Suprapubic skin (tissue), 4 donors: ENCODE measurements around the gene PDIA3.

Experiments used
- EP300 ChIP-seq: sonication (generic); formaldehyde crosslinking; IDR thresholded peaks from one replicate; pipeline ENCODE4 v1.6.1; 2017; ENCODE audit warnings: antibody characterized with exemption
- POLR2A ChIP-seq, 2 donors: fragments of 450-650 bp; IDR thresholded peaks; one replicate each; pipeline ENCODE4 v1.6.1; 2017; ENCODE audit warnings: antibody characterized with exemption in 2 of 2, mild to moderate bottlenecking in 2 of 2, moderate library complexity in 2 of 2
- POLR2AphosphoS5 ChIP-seq, 3 donors: sonication (generic); formaldehyde crosslinking; IDR thresholded peaks; one replicate each; pipeline ENCODE4 v1.6.1; 2017; ENCODE audit warnings: antibody characterized with exemption in 3 of 3
- TF ChIP-seq, protein P1 (sequence below), 2 donors: fragments of 200-600 bp in 1 of 2; fragments of 450-650 bp in 1 of 2; sonication (generic) in 1 of 2; IDR thresholded peaks; one replicate each; pipeline ENCODE4 v1.5.1; 2016 to 2019; ENCODE audit warnings: antibody characterized with exemption in 2 of 2, mild to moderate bottlenecking in 1 of 2, moderate library complexity in 1 of 2

DNA sequence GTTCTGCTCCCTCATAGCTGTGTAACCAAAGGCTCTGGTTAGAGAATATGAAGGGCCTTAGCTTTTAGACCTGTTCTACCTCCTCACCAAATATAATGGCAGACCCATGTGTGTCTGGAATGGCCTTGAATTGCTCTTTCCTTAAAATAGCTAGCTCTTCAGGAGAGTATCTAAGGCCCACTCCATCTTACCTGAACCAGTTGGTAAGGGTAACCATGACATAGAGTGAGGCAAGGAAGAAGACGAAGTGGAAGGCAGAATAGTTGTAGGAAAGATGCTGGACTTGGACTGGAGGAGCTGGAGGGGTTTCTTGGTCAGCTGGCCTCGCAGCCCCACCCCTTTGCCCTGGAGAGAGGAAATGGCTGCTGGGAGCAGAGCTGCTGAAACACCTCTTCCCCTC is 49.0 kb downstream of the PDIA3 start:
- TF ChIP-seq, protein P1, sequence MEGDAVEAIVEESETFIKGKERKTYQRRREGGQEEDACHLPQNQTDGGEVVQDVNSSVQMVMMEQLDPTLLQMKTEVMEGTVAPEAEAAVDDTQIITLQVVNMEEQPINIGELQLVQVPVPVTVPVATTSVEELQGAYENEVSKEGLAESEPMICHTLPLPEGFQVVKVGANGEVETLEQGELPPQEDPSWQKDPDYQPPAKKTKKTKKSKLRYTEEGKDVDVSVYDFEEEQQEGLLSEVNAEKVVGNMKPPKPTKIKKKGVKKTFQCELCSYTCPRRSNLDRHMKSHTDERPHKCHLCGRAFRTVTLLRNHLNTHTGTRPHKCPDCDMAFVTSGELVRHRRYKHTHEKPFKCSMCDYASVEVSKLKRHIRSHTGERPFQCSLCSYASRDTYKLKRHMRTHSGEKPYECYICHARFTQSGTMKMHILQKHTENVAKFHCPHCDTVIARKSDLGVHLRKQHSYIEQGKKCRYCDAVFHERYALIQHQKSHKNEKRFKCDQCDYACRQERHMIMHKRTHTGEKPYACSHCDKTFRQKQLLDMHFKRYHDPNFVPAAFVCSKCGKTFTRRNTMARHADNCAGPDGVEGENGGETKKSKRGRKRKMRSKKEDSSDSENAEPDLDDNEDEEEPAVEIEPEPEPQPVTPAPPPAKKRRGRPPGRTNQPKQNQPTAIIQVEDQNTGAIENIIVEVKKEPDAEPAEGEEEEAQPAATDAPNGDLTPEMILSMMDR (IDR thresholded peaks at IDR 0.05): no peak
- no peak for TF ChIP-seq POLR2AphosphoS5 (IDR thresholded peaks at IDR 0.05)
- no peak for TF ChIP-seq EP300
- no peak for TF ChIP-seq POLR2A (IDR thresholded peaks at IDR 0.05)
